Astrocyte of the spinal cord (primary cell): ENCODE results near the gene AADACL2.

ENCODE experiments used
- DNase-seq: peaks from one replicate; pipeline ENCODE4 v3.0.0; 2011; ENCODE audit warnings: low read depth, low spot score
- H3K4me3 ChIP-seq: 2 replicates; pipeline ENCODE4 v1.5.1; 2011; ENCODE audit warnings: low read depth, mild to moderate bottlenecking, low read length, moderate library complexity
- in situ Hi-C: cut with HindIII; loops from 2 replicates; pipeline ENCODE4 v1.10.0; 2017; ENCODE audit warnings: low sequenced_read_pairs
- TF ChIP-seq, protein P1 (sequence below): IDR thresholded peaks from 2 replicates; pipeline ENCODE4 v1.5.1; 2012; ENCODE audit warnings: low read depth, mild to moderate bottlenecking, low read length, inconsistent platforms

Gene AADACL2

GRCh38 chr3:151733613-151734012, at the start of gene AADACL2:
Gene AADACL2, plus strand, starts transcription at chr3:151733927. Its CDS starts 109 bp downstream, at chr3:151734036.
- in situ Hi-C loops: no loop called here
- DNase-seq: no peak
- TF ChIP-seq, protein P1, sequence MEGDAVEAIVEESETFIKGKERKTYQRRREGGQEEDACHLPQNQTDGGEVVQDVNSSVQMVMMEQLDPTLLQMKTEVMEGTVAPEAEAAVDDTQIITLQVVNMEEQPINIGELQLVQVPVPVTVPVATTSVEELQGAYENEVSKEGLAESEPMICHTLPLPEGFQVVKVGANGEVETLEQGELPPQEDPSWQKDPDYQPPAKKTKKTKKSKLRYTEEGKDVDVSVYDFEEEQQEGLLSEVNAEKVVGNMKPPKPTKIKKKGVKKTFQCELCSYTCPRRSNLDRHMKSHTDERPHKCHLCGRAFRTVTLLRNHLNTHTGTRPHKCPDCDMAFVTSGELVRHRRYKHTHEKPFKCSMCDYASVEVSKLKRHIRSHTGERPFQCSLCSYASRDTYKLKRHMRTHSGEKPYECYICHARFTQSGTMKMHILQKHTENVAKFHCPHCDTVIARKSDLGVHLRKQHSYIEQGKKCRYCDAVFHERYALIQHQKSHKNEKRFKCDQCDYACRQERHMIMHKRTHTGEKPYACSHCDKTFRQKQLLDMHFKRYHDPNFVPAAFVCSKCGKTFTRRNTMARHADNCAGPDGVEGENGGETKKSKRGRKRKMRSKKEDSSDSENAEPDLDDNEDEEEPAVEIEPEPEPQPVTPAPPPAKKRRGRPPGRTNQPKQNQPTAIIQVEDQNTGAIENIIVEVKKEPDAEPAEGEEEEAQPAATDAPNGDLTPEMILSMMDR: no peak

GRCh38 chr3:151684094-151684493, 49.6 kb upstream of the AADACL2 start:
- in situ Hi-C loops: no loop called here
- H3K4me3 ChIP-seq: no peak overlapping the region
- TF ChIP-seq, protein P1: no peak
- DNase-seq: no peak

More at GRCh38 chr3:151733613-151734012, at the start of gene AADACL2:
- H3K4me3 ChIP-seq: no peak within 1 kb of the TSS

DNA sequence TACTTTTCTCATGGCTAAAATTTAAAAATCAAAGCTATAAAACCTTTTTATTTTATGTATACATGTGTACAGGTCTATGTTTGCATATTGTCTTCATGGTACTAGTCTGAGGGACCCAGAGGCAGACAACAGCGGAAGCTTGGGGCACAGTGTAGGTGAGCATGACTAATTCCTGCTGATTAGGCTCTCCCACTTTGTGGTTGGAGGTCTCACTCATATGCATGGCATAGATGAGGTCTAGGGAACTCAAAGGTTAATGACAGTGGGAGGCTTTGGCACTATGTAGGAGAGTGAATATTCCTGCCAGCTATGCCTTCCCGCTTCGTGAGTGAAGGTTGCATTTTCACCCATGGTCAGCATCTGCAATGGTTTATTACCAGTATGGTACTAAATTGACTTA, 47.5 kb upstream of the AADACL2 start:
- DNase-seq: no peak
- TF ChIP-seq, protein P1: no peak
- no peak overlapping the region for H3K4me3 ChIP-seq
- in situ Hi-C loops: no loop called here

DNA sequence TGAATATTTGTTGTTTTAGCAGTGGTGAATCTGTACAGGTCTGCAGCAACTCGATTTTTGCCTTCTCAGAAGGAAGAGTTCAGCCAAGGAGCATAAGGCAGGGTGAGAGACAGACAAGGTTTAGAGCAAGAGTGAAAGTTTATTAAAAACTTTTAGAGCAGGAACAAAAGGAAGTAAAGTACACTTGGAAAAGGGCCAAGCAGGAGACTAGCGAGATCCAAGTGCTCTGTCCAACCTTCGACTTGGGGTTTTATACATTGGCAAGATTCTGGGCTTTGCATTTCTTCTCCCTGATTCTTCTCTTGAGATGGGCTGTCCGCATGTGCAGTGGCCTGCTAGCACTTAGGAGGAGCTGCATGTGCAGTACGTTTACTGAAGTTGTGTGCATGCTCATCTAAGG, 46.7 kb upstream of the AADACL2 start:
- H3K4me3 ChIP-seq: no peak overlapping the region
- in situ Hi-C loops: no loop called here
- DNase-seq: no peak
- TF ChIP-seq, protein P1: no peak

- TF ChIP-seq, protein P1: no peak
- no peak for DNase-seq
- in situ Hi-C loops: no loop called here
- H3K4me3 ChIP-seq: no peak overlapping the region
Observed at GRCh38 chr3:151688571-151688970, 45.2 kb upstream of the AADACL2 start.

DNA sequence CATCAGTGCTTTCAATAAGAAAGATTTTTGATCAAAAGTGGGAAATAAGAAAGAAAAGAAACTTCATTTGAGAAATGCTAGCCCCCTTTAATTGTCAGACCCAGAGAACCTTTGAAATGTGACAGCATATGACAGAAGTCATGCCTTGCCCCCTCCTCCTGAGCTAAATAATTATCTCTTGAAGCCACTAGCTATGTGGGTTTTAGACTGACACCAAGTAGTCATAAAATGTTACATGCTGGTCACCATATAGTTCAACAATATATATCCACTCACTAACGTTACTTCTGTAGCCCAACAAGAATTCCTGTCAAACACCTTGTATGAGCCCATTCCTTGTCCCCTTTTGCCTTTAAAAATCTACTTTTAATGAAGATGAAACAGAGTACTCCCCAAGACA, 43.1 kb upstream of the AADACL2 start:
- H3K4me3 ChIP-seq: no peak overlapping the region

More for the DNA sequence above, 43.1 kb upstream of the AADACL2 start:
- DNase-seq: no peak
- TF ChIP-seq, protein P1: no peak
- in situ Hi-C loops: no loop called here
